Heart left ventricle (tissue), 16 donors: Measurements from ENCODE around the gene UBL4A. TPM values are rescaled to one million over a fixed set of nuclear protein-coding genes. Genes with fewer than 3 reads are reported as not detected.

Experiments used
- ATAC-seq, 4 donors: fragments of 200-7000 bp; cut with Tn5 transposase; one replicate each; pipeline ENCODE4 v1.9.1; 2020 to 2022; ENCODE audit warnings: moderate library complexity in 4 of 4, mild to moderate bottlenecking in 3 of 4, moderate number of reproducible peaks in 1 of 4
- DNase-seq, 5 donors: peaks; one replicate each; pipeline ENCODE4 v3.0.0-alpha.2; 2020
- H3K27ac ChIP-seq, 12 donors: fragments of 200-600 bp; sonication (generic) in 4 of 12; one replicate each; pipeline versions ENCODE4 v1.5.0 to v1.8.0; 2016 to 2022; ENCODE audit warnings: mild to moderate bottlenecking in 2 of 12
- H3K27me3 ChIP-seq, 9 donors: fragments of 200-600 bp; sonication (generic) in 2 of 9; one replicate each; pipeline versions ENCODE4 v1.5.1 to v1.8.0; 2016 to 2022; ENCODE audit warnings: mild to moderate bottlenecking in 3 of 9
- H3K36me3 ChIP-seq, 9 donors: fragments of 200-600 bp; sonication (generic) in 2 of 9; one replicate each; pipeline versions ENCODE4 v1.5.0 to v1.8.0; 2018 to 2022; ENCODE audit warnings: mild to moderate bottlenecking in 2 of 9
- H3K4me1 ChIP-seq, 12 donors: fragments of 200-600 bp; sonication (generic) in 4 of 12; one replicate each; pipeline versions ENCODE4 v1.5.0 to v1.8.0; 2016 to 2022; ENCODE audit warnings: mild to moderate bottlenecking in 3 of 12
- H3K4me3 ChIP-seq, 12 donors: fragments of 200-600 bp; sonication (generic) in 4 of 12; one replicate each; pipeline versions ENCODE4 v1.5.0 to v1.8.0; 2017 to 2022; ENCODE audit warnings: mild to moderate bottlenecking in 9 of 12, moderate library complexity in 4 of 12
- H3K9me3 ChIP-seq, 12 donors: fragments of 200-600 bp; sonication (generic) in 4 of 12; one replicate each; pipeline versions ENCODE4 v1.5.0 to v1.8.0; 2016 to 2022; ENCODE audit warnings: mild to moderate bottlenecking in 1 of 12
- POLR2A ChIP-seq, 2 donors: fragments of 450-650 bp; IDR thresholded peaks; one replicate each; pipeline ENCODE4 v1.6.1; 2017; ENCODE audit warnings: antibody characterized with exemption in 2 of 2, mild to moderate bottlenecking in 2 of 2, moderate library complexity in 2 of 2
- WGBS, 4 donors: extraction: QIAGEN DNeasy Blood & Tissue Kit in 2 of 4; methylation state at CpG; one replicate each; pipeline versions ENCODE4 v1.1.5 to v1.1.7; 2013 to 2018; 5-methylcytosine and 5-hydroxymethylcytosine counted together
- intact Hi-C, 10 donors: fragments of 100-400 bp; cut with DNase I; formaldehyde crosslinking; loops; one replicate each; pipeline versions ENCODE4 v1.11.1 to v1.14.2; 2022
- polyA plus RNA-seq, 2 donors: library from polyadenylated mRNA; stranded (reverse); fragments of 200-250 nt; gene quantifications; one replicate each; pipeline ENCODE4 v1.2.3, GENCODE V29; 2013
- total RNA-seq, 9 donors: library from RNA; depleted of rRNA in 2 of 9; stranded (reverse); fragments of >200 nt in 2 of 9; fragmentation: NEBNext Ultra II Directional in 3 of 9; extraction: Animal tissue kit (Norgen Biotek cat#: 25700) in 3 of 9; gene quantifications; one replicate each; pipeline versions ENCODE4 v1.1.0 to v1.2.4, GENCODE V29; 2016 to 2023
- TF ChIP-seq, protein P1 (sequence below), 12 donors: fragments of 200-600 bp; sonication (generic) in 4 of 12; IDR thresholded peaks; one replicate each; pipeline versions ENCODE4 v1.5.0 to v1.8.0; 2018 to 2022; ENCODE audit warnings: antibody characterized with exemption in 12 of 12, mild to moderate bottlenecking in 5 of 12
- donor health status: ischemic (EF 13 %, LVEDD 7.1; RV severe dilation, severe dysfunction).
- donor health status: healthy with polysubstance abuse.
- donor health status: DM: no; HTN: yes; CAD: no.
- donor health status: DM: no; HTN: no; CAD: no.
- donor health status: ischemic (EF 25% LVEDD 6.9; RV normal size, moderate dysfunction).
- donor health status: ischemic (EF 25% LVEDD 5.7; RV mildly dilated, moderate dysfunction).
- donor health status: healthy.
- donor health status: DM: yes; HTN: yes; CAD: no.
- donor health status: ischemic (EF 35%, LVEDD 5.7; RV mildly dilated, moderate dysfunction).
- donor health status: nonischemic (EF 11% LVEDD 7.7; RV severe dilation, severe dysfunction).
- donor health status: DM: yes; HTN: yes; CAD: no.
- donor health status: PGD.
- donor health status: ischemic (EF 29% LVEDD 5.4; RV normal size, mild dysfunction).
- donor health status: nonischemic (EF 23%, LVEDD 6.1; RV moderate dilation, normal function).

The UBL4A gene
- total and polyA plus RNA-seq, 11 donors: 34.6 to 92.8 (median 53.7) TPM

DNA sequence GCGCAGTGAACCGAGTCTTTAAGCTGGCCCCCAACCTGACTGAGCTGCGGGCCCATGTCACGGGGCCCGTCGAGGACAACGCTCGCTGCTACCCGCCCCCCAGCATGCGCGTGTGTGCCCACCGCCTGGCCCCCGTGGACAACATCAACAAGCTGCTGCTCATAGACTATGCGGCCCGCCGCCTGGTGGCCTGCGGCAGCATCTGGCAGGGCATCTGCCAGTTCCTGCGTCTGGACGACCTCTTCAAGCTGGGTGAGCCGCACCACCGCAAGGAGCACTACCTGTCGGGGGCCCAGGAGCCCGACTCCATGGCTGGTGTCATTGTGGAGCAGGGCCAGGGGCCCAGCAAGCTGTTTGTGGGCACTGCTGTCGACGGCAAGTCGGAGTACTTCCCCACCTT lies 26.1 kb downstream of the UBL4A start:
- Histone ChIP-seq H3K4me1 (peaks cover 0 to 13% (median 0%) of the 10 kb centered on the region in 12 donors), H3K36me3 (peaks cover 0 to 15% (median 0%) of the 10 kb centered on the region in 9 donors), H3K4me3 (peak overlapping the region in 1 of 12 donors; percentile 64), H3K9me3 (no peaks in the 10 kb centered on the region), H3K27ac (no peak overlapping the region), H3K27me3 (no peaks in the 10 kb centered on the region)
- 87 to 89% (median 88%) methylated on average over 18 to 26 of the region's 26 CpGs for WGBS, 4 donors
- TF ChIP-seq, protein P1, sequence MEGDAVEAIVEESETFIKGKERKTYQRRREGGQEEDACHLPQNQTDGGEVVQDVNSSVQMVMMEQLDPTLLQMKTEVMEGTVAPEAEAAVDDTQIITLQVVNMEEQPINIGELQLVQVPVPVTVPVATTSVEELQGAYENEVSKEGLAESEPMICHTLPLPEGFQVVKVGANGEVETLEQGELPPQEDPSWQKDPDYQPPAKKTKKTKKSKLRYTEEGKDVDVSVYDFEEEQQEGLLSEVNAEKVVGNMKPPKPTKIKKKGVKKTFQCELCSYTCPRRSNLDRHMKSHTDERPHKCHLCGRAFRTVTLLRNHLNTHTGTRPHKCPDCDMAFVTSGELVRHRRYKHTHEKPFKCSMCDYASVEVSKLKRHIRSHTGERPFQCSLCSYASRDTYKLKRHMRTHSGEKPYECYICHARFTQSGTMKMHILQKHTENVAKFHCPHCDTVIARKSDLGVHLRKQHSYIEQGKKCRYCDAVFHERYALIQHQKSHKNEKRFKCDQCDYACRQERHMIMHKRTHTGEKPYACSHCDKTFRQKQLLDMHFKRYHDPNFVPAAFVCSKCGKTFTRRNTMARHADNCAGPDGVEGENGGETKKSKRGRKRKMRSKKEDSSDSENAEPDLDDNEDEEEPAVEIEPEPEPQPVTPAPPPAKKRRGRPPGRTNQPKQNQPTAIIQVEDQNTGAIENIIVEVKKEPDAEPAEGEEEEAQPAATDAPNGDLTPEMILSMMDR (IDR thresholded peaks at IDR 0.05): no peak
- TF ChIP-seq POLR2A (IDR thresholded peaks at IDR 0.05): no peak
- DNase-seq (peak in 1 of 5 donors; percentile 33), ATAC-seq (no peak)
- intact Hi-C loops: no loop called here

DNA sequence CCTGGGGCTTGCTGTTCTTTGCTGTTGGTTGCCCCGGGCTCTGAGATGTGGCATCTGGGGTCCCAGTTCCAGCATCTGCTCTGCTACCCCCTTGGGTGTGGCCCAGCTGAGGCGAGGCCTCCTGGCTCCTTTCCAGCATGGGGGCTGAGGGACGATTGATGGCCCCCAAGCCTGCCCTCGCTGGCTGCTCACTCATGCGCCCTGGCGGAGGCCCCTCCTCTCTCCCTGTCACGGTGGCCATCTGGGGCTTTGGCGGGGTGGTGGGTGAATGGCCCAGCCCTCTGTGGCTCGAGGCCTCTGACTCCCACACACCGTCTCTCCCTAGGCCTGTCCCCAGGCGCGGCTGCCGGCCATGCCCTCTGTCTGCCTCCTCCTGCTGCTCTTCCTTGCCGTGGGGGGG lies 26.6 kb downstream of the UBL4A start:
- H3K27me3 ChIP-seq: no peaks in the 10 kb centered on the region
- peaks cover 0 to 12% (median 0%) of the 10 kb centered on the region in 9 donors for H3K36me3 ChIP-seq
- intact Hi-C loops: no loop called here
- ATAC-seq: peak in 1 of 4 donors; percentile 28
- DNase-seq: peak in 1 of 5 donors; percentile 35
- peak overlapping the region in 6 of 12 donors; percentile 61 to 85 (median 68) for H3K4me3 ChIP-seq
- no peaks in the 10 kb centered on the region for H3K9me3 ChIP-seq
- peaks cover 0 to 13% (median 0%) of the 10 kb centered on the region in 12 donors for H3K4me1 ChIP-seq
- 50 to 73% (median 64%) methylated on average over 10 to 14 of the region's 14 CpGs for WGBS, 4 donors
- TF ChIP-seq, protein P1 (IDR thresholded peaks at IDR 0.05): no peak
- TF ChIP-seq POLR2A (IDR thresholded peaks at IDR 0.05): no peak
- peak overlapping the region in 1 of 12 donors; percentile 23 for H3K27ac ChIP-seq

DNA sequence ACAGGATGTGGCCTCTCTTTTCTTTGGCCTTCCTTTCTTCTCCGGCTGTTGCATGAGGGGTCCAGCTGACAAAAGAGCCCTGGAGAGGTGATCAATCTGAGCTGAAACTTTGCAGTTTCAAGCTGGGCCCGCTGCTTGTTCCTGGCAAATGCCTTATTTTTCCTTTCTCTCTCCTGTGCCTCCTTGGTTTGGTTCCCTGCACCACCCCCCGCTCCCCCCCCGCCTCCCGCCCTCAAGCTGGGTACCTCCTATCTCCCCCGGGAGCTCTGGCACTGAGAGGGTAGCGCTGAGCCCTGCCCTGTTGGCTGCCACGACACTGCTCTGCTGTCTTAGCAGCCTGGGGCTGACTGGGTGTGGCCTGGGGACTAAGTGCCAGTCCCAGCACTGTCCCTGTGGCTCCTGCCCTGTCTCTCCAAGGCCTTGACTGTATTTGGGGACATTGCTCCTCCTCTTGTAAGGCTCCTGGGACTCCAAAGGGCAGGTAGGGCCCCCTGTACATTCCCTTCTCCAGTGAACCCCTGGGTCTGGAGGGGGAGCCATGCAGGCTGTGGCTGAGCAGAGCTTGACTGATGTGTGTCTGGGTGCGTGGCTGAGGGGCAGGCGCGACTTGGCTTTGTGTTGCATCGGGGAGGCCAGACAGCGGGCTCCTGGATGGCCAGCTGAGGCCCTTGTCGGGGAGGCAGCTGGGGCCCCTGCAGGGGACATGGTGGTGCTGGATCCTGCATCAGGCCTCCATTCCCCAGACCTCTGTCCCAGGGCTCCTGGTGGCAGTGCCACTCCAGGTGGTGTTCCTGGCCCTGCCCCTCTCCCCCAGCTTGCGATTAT lies 27.2 kb downstream of the UBL4A start:
- H3K4me3 ChIP-seq: peak overlapping the region; percentile 40 to 85 (median 62)
- peak overlapping the region in 8 of 12 donors; percentile 32 to 73 (median 68) for H3K27ac ChIP-seq
- H3K9me3 ChIP-seq: no peaks in the 10 kb centered on the region
- H3K36me3 ChIP-seq: peaks cover 0 to 8% (median 0%) of the 10 kb centered on the region in 9 donors
- DNase-seq: peak in 4 of 5 donors; percentile 32 to 69 (median 56)
- no peaks in the 10 kb centered on the region for H3K27me3 ChIP-seq
- peaks cover 0 to 13% (median 0%) of the 10 kb centered on the region in 12 donors for H3K4me1 ChIP-seq
- TF ChIP-seq, protein P1 (IDR thresholded peaks at IDR 0.05): no peak
- no peak for TF ChIP-seq POLR2A (IDR thresholded peaks at IDR 0.05)
- ATAC-seq: peak; percentile 60 to 84 (median 80)
- intact Hi-C loops: no loop called here
- 35 to 79% (median 50%) methylated on average over 14 to 15 of the region's 15 CpGs for WGBS, 4 donors
